ENCODE results near the gene STOML3.

The STOML3 gene

GRCh38 chr13:38980750-38981078 is 9.9 kb downstream of the STOML3 start:
- no peak for DNase-seq

- no peak for DNase-seq
Measured at GRCh38 chr13:38979891-38980749, 10.5 kb downstream of the STOML3 start.

GRCh38 chr13:38970380-38971051 is 20.1 kb downstream of the STOML3 start:
- no peak for DNase-seq

- DNase-seq: no peak
Measured at GRCh38 chr13:38969187-38969586, 21.4 kb downstream of the STOML3 start.

- DNase-seq: no peak
Measured at GRCh38 chr13:38967446-38967845, 23.2 kb downstream of the STOML3 start.

- no peak for DNase-seq
Measured at GRCh38 chr13:38965281-38965680, 25.4 kb downstream of the STOML3 start.

GRCh38 chr13:38960175-38960574 is 30.5 kb downstream of the STOML3 start:
- no peak for DNase-seq

- DNase-seq: no peak
Measured at GRCh38 chr13:38957794-38958592, 32.6 kb downstream of the STOML3 start.

- DNase-seq: no peak
Measured at GRCh38 chr13:38954844-38955243, 35.8 kb downstream of the STOML3 start.

GRCh38 chr13:38954291-38954690 is 36.3 kb downstream of the STOML3 start:
- no peak for DNase-seq

GRCh38 chr13:38952827-38953226 is 37.8 kb downstream of the STOML3 start:
- no peak for DNase-seq

GRCh38 chr13:38951525-38952313 is 38.9 kb downstream of the STOML3 start:
- peak; percentile 13 for DNase-seq

- no peak for DNase-seq
Measured at GRCh38 chr13:38950987-38951386, 39.6 kb downstream of the STOML3 start.

GRCh38 chr13:38947054-38947453 is 43.6 kb downstream of the STOML3 start:
- no peak for DNase-seq

- no peak for DNase-seq
Measured at GRCh38 chr13:38944219-38944618, 46.4 kb downstream of the STOML3 start.

- DNase-seq: no peak
Measured at GRCh38 chr13:38943231-38943630, 47.4 kb downstream of the STOML3 start.

- DNase-seq: no peak
Measured at GRCh38 chr13:38941353-38941945, 49.2 kb downstream of the STOML3 start.

GRCh38 chr13:38933786-38934185 is 56.8 kb downstream of the STOML3 start:
- no peak for DNase-seq

GRCh38 chr13:38922170-38922569 is 68.5 kb downstream of the STOML3 start:
- DNase-seq: no peak

GRCh38 chr13:38921081-38921480 is 69.5 kb downstream of the STOML3 start:
- DNase-seq: no peak

Data from activated CD4-positive, alpha-beta T cell treated with anti-CD3 and anti-CD28 coated beads for 48 hours (primary cell).